HepG2 (cell line): ENCODE measurements around the gene CDKN3. TPM values are rescaled to one million over a fixed set of nuclear protein-coding genes. Genes with fewer than 3 reads are reported as not detected.

Experiments
- ATAC-seq: fragments of 200-7000 bp; cut with Tn5 transposase; 3 replicates; pipeline ENCODE4 v1.9.1; 2020; ENCODE audit warnings: mild to moderate bottlenecking, moderate library complexity
- BruUV-seq: library from RNA; stranded (reverse); fragments of 400-500 nt; replicated peaks from 2 replicates; lab custom pipeline; 2021; lab: Mats Ljungman, UMichigan
- CTCF ChIA-PET: fragments of 300-600 bp; formaldehyde crosslinking; extraction: SDS; loops from one replicate; lab custom pipeline; 2021; ENCODE audit warnings: low total read pairs, inconsistent platforms, low intra/inter-chr PET ratio; lab: Yijun Ruan, JAX
- POLR2A ChIA-PET: fragments of 350-600 bp; sonication (Branson Sonifier 250); formaldehyde crosslinking; loops from one replicate; lab custom pipeline; 2020; ENCODE audit warnings: antibody characterized with exemption, inconsistent platforms; lab: Yijun Ruan, JAX
- DNase-seq: peaks from one replicate; pipeline ENCODE4 v3.0.0-alpha.2; 2015; ENCODE audit warnings: low spot score
- FAIRE-seq: peaks from 3 replicates; lab custom pipeline; 2011; peaks lifted over from hg19 to GRCh38; lab: Jason Lieb, UNC
- H2AFZ ChIP-seq: one replicate; pipeline ENCODE4 v1.6.1; 2011; ENCODE audit warnings: low read length, inconsistent platforms
- H3K27ac ChIP-seq: fragments of 300-600 bp; 3 replicates; pipeline ENCODE4 v1.8.0; 2011; ENCODE audit warnings: mixed run types, mild to moderate bottlenecking, mixed read lengths, low read length, inconsistent platforms; ENCODE audit not compliant: insufficient read depth; ENCODE audit errors: extremely low read length
- H3K27me3 ChIP-seq, 2 experiments: fragments of 200-600 bp in 1 of 2; 2 replicates in 1 of 2; 3 replicates in 1 of 2; pipeline versions ENCODE4 v1.6.0 to v1.8.0; 2011; ENCODE audit warnings: low read length in 2 of 2, mild to moderate bottlenecking in 2 of 2, moderate library complexity in 2 of 2, inconsistent platforms in 1 of 2; ENCODE audit not compliant: insufficient read depth in 2 of 2, control insufficient read depth in 1 of 2
- H3K36me3 ChIP-seq, 2 experiments: fragments of 200-600 bp in 1 of 2; replicated peaks in 1 of 2; 2 replicates in 1 of 2; 3 replicates in 1 of 2; pipeline versions ENCODE4 v1.5.1 to v1.8.0; 2011; ENCODE audit warnings: low read length in 2 of 2, inconsistent platforms in 1 of 2; ENCODE audit not compliant: insufficient read depth in 2 of 2, control insufficient read depth in 1 of 2
- H3K4me1 ChIP-seq: 2 replicates; pipeline ENCODE4 v1.5.1; 2012; ENCODE audit warnings: low read length, inconsistent platforms; ENCODE audit not compliant: insufficient read depth
- H3K4me2 ChIP-seq: 2 replicates; pipeline ENCODE4 v1.6.0; 2011; ENCODE audit warnings: low read depth, low read length, inconsistent platforms
- H3K4me3 ChIP-seq, 3 experiments: fragments of 200-600 bp in 1 of 3; sonication (generic), shearing (Covaris generic) in 1 of 3; replicated peaks in 1 of 3; 2 replicates each; pipeline ENCODE4 v1.5.1; 2011 to 2016; ENCODE audit warnings: low read length in 3 of 3, inconsistent platforms in 2 of 3, low read depth in 2 of 3, mild to moderate bottlenecking in 2 of 3, control low read depth in 1 of 3, mixed read lengths in 1 of 3; ENCODE audit not compliant: insufficient read depth in 1 of 3
- H3K79me2 ChIP-seq: one replicate; pipeline ENCODE4 v1.6.1; 2011; ENCODE audit warnings: low read length, inconsistent platforms; ENCODE audit not compliant: insufficient read depth
- H3K9ac ChIP-seq: 2 replicates; pipeline ENCODE4 v1.6.0; 2011; ENCODE audit warnings: mild to moderate bottlenecking, low read depth, low read length, inconsistent platforms; ENCODE audit not compliant: insufficient read depth
- H3K9me3 ChIP-seq: 2 replicates; pipeline ENCODE4 v1.5.1; 2012; ENCODE audit warnings: mild to moderate bottlenecking, low read length
- H4K20me1 ChIP-seq: 2 replicates; pipeline ENCODE4 v1.6.0; 2011; ENCODE audit warnings: inconsistent platforms, mild to moderate bottlenecking, low read length, moderate library complexity; ENCODE audit not compliant: insufficient read depth
- ASH2L ChIP-seq: fragments of 300-600, 200-600 bp; sonication (generic); IDR thresholded peaks from 2 replicates; pipeline ENCODE4 v1.7.0; 2017; ENCODE audit warnings: low read depth, mild to moderate bottlenecking, moderate library complexity, mixed read lengths, low read length; ENCODE audit not compliant: insufficient read length
- HOXD1 ChIP-seq: sonication (generic); formaldehyde crosslinking; IDR thresholded peaks from 2 replicates; pipeline ENCODE4 v1.5.0; 2020; ENCODE audit warnings: missing genetic modification reagents
- MIER2 ChIP-seq: IDR thresholded peaks from 2 replicates; pipeline ENCODE4 v1.6.1; 2016; ENCODE audit warnings: missing biosample characterization, missing genetic modification reagents
- POLR2A ChIP-seq, 2 experiments: IDR thresholded peaks; 2 replicates each; pipeline ENCODE4 v1.6.1; 2011; ENCODE audit warnings: low read depth in 2 of 2, low read length in 2 of 2, mild to moderate bottlenecking in 1 of 2, moderate library complexity in 1 of 2; ENCODE audit not compliant: insufficient read depth in 1 of 2
- SNRNP70 ChIP-seq: fragments of 200-400 bp; formaldehyde crosslinking; IDR thresholded peaks from 2 replicates; pipeline ENCODE4 v1.6.1; 2017; ENCODE audit warnings: mild to moderate bottlenecking, low read depth, low read length, moderate library complexity
- TGIF2 ChIP-seq: IDR thresholded peaks from 2 replicates; pipeline ENCODE4 v1.6.1; 2016; ENCODE audit warnings: control low read depth, missing compliant biosample characterization
- ZBTB7A ChIP-seq: sonication (generic); formaldehyde crosslinking; IDR thresholded peaks from 2 replicates; pipeline ENCODE4 v1.8.0; 2022; ENCODE audit warnings: mild to moderate bottlenecking, missing genetic modification reagents
- ZC3H4 ChIP-seq: sonication (generic); formaldehyde crosslinking; IDR thresholded peaks from 2 replicates; pipeline ENCODE4 v1.4.0; 2020; ENCODE audit warnings: missing genetic modification reagents, borderline replicate concordance
- ZFP91 ChIP-seq: sonication (generic); formaldehyde crosslinking; IDR thresholded peaks from 2 replicates; pipeline ENCODE4 v1.9.0; 2022; ENCODE audit warnings: missing genetic modification reagents, mild to moderate bottlenecking, borderline replicate concordance
- ZNF7 ChIP-seq: IDR thresholded peaks from 2 replicates; pipeline ENCODE4 v1.6.1; 2016; ENCODE audit warnings: missing biosample characterization, missing genetic modification reagents
- WGBS: methylation state at CpG from one replicate; pipeline ENCODE4 v1.1.6; 2017; ENCODE audit warnings: low lambda C conversion rate; 5-methylcytosine and 5-hydroxymethylcytosine counted together
- in situ Hi-C: cut with HindIII; loops from 2 replicates; pipeline ENCODE4 v1.10.0; 2017; ENCODE audit warnings: low pct_unique_long_range_greater_than_20kb; ENCODE audit not compliant: extremely low pct_ligation_motif_present
- intact Hi-C: fragments of 100-400 bp; cut with micrococcal nuclease; formaldehyde crosslinking; loops from one replicate; pipeline ENCODE4 v1.10.0; 2022; ENCODE audit not compliant: unreplicated experiment
- polyA plus RNA-seq, 8 experiments: library from polyadenylated mRNA; depleted of rRNA in 3 of 8; stranded (reverse) in 7 of 8; unstranded in 1 of 8; fragments of >200 nt; fragmentation: Illumina TruSeq in 4 of 8; extraction: Trizol in 4 of 8; gene quantifications; 2 replicates each; pipeline versions ENCODE4 v1.2.1 to v1.2.3, GENCODE V29; 2011 to 2016; ENCODE audit warnings: low read depth in 4 of 8, missing spikeins in 1 of 8, mixed read lengths in 1 of 8; ENCODE audit not compliant: insufficient read depth in 1 of 8
- total RNA-seq, 5 experiments: library from RNA; depleted of rRNA; stranded (reverse); fragments of >200 nt; fragmentation: Illumina TruSeq; extraction: Trizol; gene quantifications; 2 replicates each; pipeline ENCODE4 v1.2.3, GENCODE V29; 2016; ENCODE audit warnings: low read depth in 1 of 5
- TF ChIP-seq, protein P1 (sequence below): sonication (generic); formaldehyde crosslinking; IDR thresholded peaks from 2 replicates; pipeline ENCODE4 v1.5.0; 2020; ENCODE audit warnings: mild to moderate bottlenecking, missing genetic modification reagents, borderline replicate concordance
- TF ChIP-seq, protein P2 (sequence below): sonication (generic); formaldehyde crosslinking; IDR thresholded peaks from 2 replicates; pipeline ENCODE4 v1.9.0; 2021; ENCODE audit warnings: mild to moderate bottlenecking, missing genetic modification reagents

CDKN3 gene
- total and polyA plus RNA-seq, 2 of the 13 experiments (the other 11 are each of a cell fraction or from before 2014, with no cell fraction given), result 63.0 to 88.9 TPM

DNA sequence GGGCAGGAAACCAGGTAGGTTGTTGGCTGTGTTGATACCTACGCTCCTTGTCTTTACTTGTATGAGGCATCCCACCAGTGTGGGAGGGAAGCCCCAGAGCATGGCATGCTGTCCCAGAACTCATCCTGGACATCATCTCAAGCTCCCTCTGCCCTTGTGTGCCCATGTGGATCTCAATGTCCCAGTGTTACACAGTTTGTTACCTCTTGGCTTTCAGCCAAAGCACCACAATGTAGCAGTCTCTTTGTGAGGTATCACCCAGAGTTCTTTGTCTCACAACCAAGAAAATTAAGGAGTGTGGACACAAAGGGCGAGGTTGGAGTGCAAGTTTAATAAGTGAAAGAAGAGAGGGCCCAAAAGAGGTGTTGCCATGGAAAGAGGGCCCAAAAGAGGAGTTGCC lies 43.1 kb upstream of the CDKN3 start:
- peak overlapping the region; percentile 93 for H3K4me2 ChIP-seq
- WGBS, result 0% methylated on average over 2 of the region's 2 CpGs
- CTCF ChIA-PET, result no interaction called here
- in situ Hi-C loops, result no loop called here
- H4K20me1 ChIP-seq, result no peaks in the 10 kb centered on the region
- H3K4me3 ChIP-seq, result peak overlapping the region; percentile 20 to 68 (median 50); a peak in 5 of 6 replicates
- FAIRE-seq, result no peak
- DNase-seq, result no peak
- H3K79me2 ChIP-seq, result no peaks in the 10 kb centered on the region
- peak overlapping the region; percentile 90 for H3K27ac ChIP-seq
- no peak overlapping the region for H2AFZ ChIP-seq
- no peaks in the 10 kb centered on the region for H3K36me3 ChIP-seq
- ATAC-seq, result peak; percentile 55
- intact Hi-C loops, result loop anchor here (1.0 to 5.0 kb wide), 4 partner anchors 43 to 741 kb away; partner anchors contain the start of genes BMP4 and CDKN3
- H3K27me3 ChIP-seq, result no peaks in the 10 kb centered on the region
- POLR2A ChIA-PET, result interaction anchor here (0.6 to 3.3 kb wide), 26 partner anchors 10 to 1136 kb away, joined by 3 to 102 read pairs (median 4); partner anchors contain the start of genes BMP4, CDKN3, CGRRF1 and GMFB
- BruUV-seq, result TSS peak; percentile 78
- peaks cover 75% of the 10 kb centered on the region for H3K4me1 ChIP-seq
- no peaks in the 10 kb centered on the region for H3K9me3 ChIP-seq
- H3K9ac ChIP-seq, result peak overlapping the region; percentile 79
- TF ChIP-seq ZC3H4 (0 out of 2 replicates have a peak, but pooled peaks have one; percentile 59), MIER2 (CRISPR knock-in tag) (no peak), ASH2L (peak; percentile 10), TGIF2 (CRISPR knock-in tag) (peak; percentile 50; the same call in 1 of the 2 replicates), ZNF7 (0 out of 2 replicates have a peak, but pooled peaks have one; percentile 25), SNRNP70 (no peak), ZBTB7A (CRISPR knock-in tag) (0 out of 2 replicates have a peak, but pooled peaks have one; percentile 18), HOXD1 (CRISPR knock-in tag) (0 out of 2 replicates have a peak, but pooled peaks have one; percentile 4), POLR2A (IDR thresholded peaks at IDR 0.05; ENCODE audit: insufficient read depth in 1 of 2, low read depth in 2 of 2, low read length in 2 of 2) (no peak; a peak in 1 of 4 replicates), ZFP91 (peak; percentile 56; the same call in 1 of the 2 replicates)
- TF ChIP-seq, protein P1, sequence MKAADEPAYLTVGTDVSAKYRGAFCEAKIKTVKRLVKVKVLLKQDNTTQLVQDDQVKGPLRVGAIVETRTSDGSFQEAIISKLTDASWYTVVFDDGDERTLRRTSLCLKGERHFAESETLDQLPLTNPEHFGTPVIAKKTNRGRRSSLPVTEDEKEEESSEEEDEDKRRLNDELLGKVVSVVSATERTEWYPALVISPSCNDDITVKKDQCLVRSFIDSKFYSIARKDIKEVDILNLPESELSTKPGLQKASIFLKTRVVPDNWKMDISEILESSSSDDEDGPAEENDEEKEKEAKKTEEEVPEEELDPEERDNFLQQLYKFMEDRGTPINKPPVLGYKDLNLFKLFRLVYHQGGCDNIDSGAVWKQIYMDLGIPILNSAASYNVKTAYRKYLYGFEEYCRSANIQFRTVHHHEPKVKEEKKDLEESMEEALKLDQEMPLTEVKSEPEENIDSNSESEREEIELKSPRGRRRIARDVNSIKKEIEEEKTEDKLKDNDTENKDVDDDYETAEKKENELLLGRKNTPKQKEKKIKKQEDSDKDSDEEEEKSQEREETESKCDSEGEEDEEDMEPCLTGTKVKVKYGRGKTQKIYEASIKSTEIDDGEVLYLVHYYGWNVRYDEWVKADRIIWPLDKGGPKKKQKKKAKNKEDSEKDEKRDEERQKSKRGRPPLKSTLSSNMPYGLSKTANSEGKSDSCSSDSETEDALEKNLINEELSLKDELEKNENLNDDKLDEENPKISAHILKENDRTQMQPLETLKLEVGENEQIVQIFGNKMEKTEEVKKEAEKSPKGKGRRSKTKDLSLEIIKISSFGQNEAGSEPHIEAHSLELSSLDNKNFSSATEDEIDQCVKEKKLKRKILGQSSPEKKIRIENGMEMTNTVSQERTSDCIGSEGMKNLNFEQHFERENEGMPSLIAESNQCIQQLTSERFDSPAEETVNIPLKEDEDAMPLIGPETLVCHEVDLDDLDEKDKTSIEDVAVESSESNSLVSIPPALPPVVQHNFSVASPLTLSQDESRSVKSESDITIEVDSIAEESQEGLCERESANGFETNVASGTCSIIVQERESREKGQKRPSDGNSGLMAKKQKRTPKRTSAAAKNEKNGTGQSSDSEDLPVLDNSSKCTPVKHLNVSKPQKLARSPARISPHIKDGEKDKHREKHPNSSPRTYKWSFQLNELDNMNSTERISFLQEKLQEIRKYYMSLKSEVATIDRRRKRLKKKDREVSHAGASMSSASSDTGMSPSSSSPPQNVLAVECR (CRISPR knock-in tag), result 0 out of 2 replicates have a peak, but pooled peaks have one; percentile 27
- TF ChIP-seq, protein P2, sequence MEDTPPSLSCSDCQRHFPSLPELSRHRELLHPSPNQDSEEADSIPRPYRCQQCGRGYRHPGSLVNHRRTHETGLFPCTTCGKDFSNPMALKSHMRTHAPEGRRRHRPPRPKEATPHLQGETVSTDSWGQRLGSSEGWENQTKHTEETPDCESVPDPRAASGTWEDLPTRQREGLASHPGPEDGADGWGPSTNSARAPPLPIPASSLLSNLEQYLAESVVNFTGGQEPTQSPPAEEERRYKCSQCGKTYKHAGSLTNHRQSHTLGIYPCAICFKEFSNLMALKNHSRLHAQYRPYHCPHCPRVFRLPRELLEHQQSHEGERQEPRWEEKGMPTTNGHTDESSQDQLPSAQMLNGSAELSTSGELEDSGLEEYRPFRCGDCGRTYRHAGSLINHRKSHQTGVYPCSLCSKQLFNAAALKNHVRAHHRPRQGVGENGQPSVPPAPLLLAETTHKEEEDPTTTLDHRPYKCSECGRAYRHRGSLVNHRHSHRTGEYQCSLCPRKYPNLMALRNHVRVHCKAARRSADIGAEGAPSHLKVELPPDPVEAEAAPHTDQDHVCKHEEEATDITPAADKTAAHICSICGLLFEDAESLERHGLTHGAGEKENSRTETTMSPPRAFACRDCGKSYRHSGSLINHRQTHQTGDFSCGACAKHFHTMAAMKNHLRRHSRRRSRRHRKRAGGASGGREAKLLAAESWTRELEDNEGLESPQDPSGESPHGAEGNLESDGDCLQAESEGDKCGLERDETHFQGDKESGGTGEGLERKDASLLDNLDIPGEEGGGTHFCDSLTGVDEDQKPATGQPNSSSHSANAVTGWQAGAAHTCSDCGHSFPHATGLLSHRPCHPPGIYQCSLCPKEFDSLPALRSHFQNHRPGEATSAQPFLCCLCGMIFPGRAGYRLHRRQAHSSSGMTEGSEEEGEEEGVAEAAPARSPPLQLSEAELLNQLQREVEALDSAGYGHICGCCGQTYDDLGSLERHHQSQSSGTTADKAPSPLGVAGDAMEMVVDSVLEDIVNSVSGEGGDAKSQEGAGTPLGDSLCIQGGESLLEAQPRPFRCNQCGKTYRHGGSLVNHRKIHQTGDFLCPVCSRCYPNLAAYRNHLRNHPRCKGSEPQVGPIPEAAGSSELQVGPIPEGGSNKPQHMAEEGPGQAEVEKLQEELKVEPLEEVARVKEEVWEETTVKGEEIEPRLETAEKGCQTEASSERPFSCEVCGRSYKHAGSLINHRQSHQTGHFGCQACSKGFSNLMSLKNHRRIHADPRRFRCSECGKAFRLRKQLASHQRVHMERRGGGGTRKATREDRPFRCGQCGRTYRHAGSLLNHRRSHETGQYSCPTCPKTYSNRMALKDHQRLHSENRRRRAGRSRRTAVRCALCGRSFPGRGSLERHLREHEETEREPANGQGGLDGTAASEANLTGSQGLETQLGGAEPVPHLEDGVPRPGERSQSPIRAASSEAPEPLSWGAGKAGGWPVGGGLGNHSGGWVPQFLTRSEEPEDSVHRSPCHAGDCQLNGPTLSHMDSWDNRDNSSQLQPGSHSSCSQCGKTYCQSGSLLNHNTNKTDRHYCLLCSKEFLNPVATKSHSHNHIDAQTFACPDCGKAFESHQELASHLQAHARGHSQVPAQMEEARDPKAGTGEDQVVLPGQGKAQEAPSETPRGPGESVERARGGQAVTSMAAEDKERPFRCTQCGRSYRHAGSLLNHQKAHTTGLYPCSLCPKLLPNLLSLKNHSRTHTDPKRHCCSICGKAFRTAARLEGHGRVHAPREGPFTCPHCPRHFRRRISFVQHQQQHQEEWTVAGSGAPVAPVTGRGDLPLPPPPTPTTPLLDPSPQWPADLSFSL (CRISPR knock-in tag), result peak; percentile 91; the same call in 1 of the 2 replicates
